Epithelial cell of esophagus (primary cell): ENCODE measurements around the gene CAB39L.

Source experiments
- DNase-seq: peaks from one replicate; pipeline ENCODE4 v3.0.0; 2010; ENCODE audit warnings: low read depth
- H3K4me3 ChIP-seq: 2 replicates; pipeline ENCODE4 v1.5.1; 2011; ENCODE audit warnings: mild to moderate bottlenecking, low read length, control low read depth
- CTCF ChIP-seq: IDR thresholded peaks from 2 replicates; pipeline ENCODE4 v1.5.1; 2011; ENCODE audit warnings: low read depth, mild to moderate bottlenecking, low read length, control low read depth, inconsistent platforms; ENCODE audit not compliant: insufficient read depth; ENCODE audit errors: missing control alignments

CAB39L gene

DNA sequence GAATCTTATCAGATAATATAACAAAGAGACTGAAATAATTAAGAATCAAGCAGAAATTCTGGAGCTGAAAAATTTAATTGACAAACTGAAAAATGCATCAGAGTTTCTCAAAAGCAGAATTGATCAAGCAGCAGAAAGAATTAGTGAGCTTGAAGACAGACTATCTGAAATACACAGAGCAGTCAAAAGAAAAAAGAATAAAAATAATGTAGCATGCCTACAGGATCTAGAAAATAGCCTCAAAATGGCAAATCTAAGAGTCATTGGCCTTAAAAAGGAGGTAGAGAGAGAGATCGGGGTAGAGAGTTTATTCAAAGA, 39.2 kb downstream of the CAB39L start:
- no peak for DNase-seq
- TF ChIP-seq CTCF, result no peak

GRCh38 chr13:49403996-49404702, 39.7 kb downstream of the CAB39L start:
- no peak overlapping the region for H3K4me3 ChIP-seq
- no peak for TF ChIP-seq CTCF
- no peak for DNase-seq

More for the DNA sequence above, 39.2 kb downstream of the CAB39L start:
- no peak overlapping the region for H3K4me3 ChIP-seq

GRCh38 chr13:49400755-49401659, 42.9 kb downstream of the CAB39L start:
- peak overlapping the region; percentile 13 for H3K4me3 ChIP-seq
- TF ChIP-seq CTCF, result no peak
- DNase-seq, result peak; percentile 74

GRCh38 chr13:49399801-49400472, 43.9 kb downstream of the CAB39L start:
- peak; percentile 27 for DNase-seq
- TF ChIP-seq CTCF, result no peak
- H3K4me3 ChIP-seq, result peak overlapping the region; percentile 13

GRCh38 chr13:49395878-49396380, 47.9 kb downstream of the CAB39L start:
- no peak for DNase-seq
- TF ChIP-seq CTCF, result no peak
- H3K4me3 ChIP-seq, result no peak overlapping the region

DNA sequence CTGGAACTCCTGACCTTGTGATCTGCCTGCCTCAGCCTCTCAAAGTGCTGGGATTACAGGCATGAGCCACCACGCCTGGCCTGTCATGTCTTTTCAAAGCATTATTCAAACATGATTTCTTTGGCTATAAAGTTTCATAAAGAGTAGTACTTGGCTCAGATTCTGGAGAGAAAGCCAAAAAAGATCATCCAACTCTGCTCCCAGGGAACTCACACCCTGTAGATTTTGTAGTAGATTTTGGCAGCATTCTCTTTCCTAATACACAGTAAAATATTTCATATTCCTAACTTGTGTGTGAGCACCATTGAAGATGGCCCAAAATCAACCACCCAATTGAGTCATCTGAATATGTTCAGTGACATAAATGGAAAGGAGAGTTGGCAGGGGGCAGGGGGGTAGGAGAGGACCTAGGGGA, 48.4 kb downstream of the CAB39L start:
- TF ChIP-seq CTCF, result no peak
- no peak for DNase-seq
- H3K4me3 ChIP-seq, result no peak overlapping the region
